GM19239 (cell line): ENCODE results near the gene SAPCD2.
"Not testable (repeated sequence)": the region's sequence is repeated elsewhere in the genome, so short reads cannot be mapped to it uniquely, and the experiment has no call there.

ENCODE experiments used
- DNase-seq: peaks from one replicate; pipeline ENCODE4 v3.0.0; 2011; ENCODE audit warnings: low spot score; ENCODE audit not compliant: insufficient read length
- FAIRE-seq: peaks from 2 replicates; lab custom pipeline; 2011; peaks lifted over from hg19 to GRCh38; lab: Jason Lieb, UNC

SAPCD2 gene

DNA sequence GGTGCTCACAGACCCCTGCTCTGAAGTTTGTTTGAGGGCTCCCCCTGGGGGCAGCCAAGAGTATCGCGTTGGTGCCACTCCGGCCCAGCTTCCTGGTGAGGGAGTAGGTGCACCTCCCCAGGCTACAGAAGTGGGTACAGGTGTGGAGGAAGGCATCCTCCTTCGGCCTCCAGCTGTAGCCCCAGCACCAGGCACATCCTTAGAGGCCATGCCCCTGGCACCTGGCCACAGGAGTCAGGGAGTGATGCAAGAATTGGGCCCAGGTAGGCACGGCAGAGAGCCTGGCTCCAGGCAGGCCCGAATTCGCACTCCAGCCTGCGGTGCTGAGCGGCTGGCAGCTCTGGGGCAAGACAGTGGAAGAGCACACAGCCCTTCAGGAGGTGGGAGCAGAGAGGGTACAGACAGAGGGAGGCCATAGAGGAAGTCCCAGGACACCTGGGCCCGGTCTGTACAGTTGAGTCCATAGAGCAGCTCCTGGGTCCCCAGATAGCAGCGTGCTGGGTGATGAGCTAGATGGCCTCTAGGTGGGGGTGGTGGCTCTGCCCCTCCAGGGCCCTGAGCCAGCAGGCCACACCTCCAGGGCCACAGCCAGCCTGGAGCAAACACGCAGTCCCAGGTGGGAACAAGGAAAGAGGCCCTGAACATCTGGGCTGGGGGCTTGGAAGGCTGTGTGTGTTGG lies 2.4 kb downstream of the SAPCD2 start:
- peak; percentile 97 for DNase-seq

DNA sequence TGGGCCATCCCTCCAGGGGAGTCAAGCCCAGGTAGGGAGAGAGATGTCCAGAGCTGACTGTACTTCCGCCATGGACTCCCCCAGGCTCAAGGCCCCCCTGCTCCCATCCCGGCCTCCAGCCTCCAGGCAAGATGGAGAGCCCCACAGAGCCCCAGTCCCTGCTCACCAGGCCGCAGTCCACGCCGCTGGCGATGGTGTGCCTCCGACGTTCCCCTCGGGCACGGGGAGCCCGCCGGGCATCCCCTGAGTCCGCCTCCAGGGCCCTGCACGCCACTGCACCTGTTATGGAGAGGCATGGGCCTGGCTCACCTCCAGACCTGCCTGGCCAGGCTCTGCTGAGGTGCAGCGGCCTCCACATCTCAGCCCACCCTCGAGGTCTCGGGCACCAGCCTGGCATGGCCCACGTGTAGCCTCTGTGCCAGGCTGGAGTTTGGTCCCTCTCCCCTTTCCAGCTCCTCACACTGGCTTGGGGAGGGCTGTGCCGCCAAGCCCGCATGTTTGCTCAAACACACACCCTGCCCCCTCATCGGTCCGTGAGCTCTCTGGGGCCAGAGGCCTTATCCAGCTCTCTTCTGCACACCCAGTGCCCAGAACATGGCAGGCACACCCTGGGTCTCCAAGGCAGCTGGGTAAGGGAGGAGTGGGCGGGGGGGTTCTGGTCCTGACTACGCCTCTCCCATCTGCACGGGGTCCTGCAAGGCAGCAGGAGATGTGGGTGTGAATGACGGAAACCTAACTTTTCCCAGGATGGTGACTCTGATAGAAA lies 4.1 kb downstream of the SAPCD2 start:
- no peak for DNase-seq
- no peak for FAIRE-seq

More for the DNA sequence above, 2.4 kb downstream of the SAPCD2 start:
- FAIRE-seq: peak; percentile 79

DNA sequence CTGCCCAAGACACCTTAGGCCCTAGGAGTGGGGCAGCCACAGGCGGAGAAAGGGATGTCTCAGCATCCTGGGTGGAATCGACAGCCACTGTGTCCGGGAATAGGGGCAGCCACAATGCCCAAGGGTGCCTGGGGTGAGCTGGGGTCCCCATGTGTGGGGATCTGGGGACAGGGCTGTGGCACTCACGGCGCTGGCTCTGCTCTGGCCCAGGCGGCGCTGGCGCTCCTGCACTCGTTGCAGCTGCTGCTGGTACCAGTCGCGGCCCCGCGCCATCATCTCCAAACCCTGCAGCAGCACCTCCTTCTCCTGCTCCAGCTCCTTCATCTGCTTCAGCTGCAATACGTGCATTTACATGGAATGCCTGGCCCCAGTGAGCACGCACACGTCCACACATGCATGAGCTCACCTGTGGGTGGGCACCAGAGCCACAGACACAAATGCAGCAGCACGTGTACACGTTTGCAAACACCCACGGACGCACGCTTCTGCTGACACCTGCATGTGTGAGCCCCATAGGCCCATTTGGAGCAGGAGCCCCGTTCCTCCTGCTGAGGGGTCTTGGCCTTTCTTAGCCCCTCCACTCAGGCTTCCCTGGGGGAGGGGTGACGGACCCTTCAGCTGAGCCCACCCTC lies 4.9 kb downstream of the SAPCD2 start:
- no peak for FAIRE-seq

DNA sequence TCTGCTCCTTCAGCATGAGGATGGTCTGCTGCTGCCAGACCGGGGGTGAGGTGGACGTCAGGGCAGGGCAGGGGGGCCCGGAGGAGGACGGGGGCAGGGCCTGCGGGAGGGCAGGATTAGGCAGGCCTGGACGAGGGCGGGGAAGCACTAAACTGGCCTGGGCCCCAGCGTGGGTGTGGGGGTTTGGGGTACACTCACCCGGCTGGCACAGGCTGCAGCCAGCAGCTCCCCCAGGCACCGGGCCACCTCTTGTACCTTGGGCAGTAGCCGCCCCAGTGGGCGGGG lies 5.5 kb downstream of the SAPCD2 start:
- FAIRE-seq (no peak), DNase-seq (no peak)

More for the DNA sequence above, 4.9 kb downstream of the SAPCD2 start:
- no peak for DNase-seq

DNA sequence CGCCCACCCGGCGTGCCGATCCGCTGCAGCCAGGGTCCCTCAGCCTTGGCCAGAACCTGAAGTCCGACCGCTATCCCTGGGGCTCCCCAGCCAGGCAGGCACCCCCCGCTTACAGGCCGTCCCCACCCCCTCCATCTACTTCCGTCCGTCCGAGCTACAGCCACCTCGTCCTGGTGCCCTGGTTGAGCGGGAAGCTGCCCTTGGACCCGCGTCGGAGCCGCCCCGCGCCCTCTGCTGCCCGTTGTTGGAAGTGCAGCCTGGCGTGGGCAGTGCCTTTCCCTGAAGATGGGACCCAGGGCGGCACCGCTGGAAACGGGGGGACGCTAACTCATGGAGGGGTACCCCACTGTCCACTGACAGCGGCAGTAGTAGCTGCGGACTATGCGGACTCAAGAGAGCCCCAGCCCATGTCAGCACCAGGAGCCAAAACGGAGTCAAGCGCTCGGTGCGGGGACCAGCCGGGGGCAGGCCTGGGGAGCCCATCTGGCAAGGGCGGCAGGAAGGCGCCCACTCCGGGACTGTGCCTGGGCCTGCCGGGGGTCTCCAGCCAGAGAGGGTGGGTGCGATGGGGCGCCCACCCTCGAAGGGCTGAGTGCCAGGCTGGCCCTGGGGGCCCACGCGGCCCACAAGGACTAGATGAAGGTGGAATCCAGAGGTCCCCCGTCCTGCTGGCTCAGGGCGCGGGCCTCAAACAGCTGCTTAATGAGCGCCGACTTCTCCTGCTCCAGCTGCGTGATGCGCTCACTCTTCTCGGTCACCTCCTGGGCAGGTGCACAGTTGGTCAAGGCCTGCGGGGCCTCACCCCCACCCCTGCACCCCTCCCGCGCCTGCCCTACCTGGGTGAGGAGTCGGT lies 6.1 kb downstream of the SAPCD2 start:
- FAIRE-seq: peak; percentile 84
- no peak for DNase-seq

DNA sequence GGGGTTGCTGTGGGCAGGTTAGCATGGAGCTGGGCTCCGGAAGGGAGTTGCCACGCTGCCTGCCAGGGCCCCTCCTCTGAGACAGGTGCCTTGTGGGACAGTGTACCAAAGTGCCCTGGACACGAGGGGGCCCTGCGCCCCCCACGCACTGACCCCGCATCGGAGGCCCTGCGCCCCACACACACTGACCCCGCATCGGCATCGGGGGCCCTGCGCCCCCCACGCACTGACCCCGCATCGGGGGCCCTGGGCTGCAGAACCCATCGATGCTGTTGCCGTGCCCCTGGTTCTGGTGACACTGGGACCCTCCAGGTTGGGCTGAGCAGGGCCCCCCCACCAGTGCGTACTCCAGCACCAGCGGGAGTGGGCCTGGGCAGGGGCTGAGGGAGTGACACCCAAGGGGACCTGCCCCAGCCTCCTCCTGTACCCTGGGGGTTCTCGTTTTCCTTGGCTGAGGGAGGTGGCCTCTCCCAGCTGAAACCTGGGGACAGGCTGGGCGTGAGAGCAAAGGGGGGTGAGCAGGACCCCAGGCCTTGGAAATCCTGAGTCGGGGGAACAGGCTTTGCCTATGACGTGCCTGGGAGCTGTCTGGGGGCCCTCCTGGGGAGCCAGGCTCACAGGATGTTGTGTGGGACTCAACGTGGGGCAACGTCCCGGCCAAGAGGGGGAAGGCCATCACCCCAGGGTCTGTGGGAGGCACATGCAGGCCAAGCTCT lies 6.9 kb downstream of the SAPCD2 start:
- no peak for FAIRE-seq
- DNase-seq: no peak

DNA sequence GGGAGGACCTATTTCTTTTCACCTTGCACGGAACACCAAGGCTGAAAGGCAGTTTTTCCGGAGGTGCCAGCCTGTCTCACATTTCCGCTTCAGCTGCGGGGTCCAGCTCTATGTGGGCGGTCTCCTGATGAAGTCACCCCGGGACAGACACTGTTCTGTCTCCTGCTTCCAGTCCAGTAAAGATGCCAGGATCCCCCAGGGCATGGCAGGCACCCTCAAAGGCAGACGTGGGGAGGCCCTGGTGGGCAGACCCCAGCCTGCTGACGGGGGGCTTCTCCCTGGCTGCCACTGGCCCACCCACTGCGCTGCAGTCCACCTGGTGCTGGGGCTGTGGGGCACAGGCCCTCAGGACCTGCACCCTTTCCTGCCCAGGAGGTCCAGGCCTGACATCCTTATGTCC lies 7.6 kb downstream of the SAPCD2 start:
- not testable (repeated sequence) for FAIRE-seq, DNase-seq

DNA sequence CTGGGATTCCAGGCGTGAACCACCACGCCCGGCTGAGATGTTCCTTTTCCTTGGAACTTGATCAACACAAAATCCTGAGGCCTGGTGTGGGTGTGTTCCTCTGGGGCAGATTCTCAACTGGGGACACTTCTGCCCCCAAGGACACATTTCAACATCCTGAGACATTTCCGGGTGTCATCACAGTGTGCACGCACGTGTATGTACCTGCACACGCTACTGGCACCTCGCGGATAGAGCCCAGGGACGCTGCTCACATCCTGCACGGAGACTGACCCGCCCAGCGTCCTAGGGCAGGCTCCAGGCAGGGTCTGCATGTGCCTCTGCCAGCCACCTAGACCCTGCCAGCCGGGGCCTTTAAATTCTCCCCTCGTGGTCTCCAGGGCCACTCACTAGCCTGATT lies 8.0 kb downstream of the SAPCD2 start:
- FAIRE-seq (no peak), DNase-seq (no peak)

DNA sequence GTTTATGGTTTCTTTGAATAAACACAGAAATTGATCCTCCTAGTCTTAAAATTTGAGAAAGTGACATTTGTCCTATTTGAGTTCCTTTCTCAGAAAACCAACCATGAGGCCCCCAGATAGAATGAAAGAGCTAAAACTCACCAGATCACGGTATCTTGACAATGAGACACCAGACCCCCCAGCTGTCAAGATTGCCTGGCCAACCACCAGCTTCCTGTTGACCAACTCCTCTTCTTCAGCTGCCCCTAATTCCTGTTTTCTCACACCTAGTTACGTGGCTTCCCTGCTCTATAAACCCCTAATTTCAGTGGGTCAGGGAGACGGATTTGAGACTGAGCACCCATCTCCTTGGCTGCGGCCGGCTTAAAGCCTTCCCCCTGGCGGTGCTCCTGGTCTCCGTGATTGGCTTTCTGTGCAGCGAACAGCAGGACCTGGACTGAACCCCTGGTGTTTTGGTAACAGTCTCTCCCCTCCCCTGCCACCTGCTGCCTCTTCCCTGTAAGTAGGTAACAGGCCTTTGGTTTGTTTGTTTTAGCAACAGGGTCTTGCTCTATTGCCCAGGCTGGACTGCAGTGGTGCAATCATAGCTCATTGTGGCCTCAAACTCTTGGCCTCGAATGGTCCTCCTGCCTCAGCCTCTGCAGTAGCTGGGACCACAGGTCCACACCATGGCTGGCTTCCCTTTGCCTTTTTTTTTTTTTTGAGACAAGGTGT lies 11.7 kb downstream of the SAPCD2 start:
- DNase-seq (no peak), FAIRE-seq (no peak)

DNA sequence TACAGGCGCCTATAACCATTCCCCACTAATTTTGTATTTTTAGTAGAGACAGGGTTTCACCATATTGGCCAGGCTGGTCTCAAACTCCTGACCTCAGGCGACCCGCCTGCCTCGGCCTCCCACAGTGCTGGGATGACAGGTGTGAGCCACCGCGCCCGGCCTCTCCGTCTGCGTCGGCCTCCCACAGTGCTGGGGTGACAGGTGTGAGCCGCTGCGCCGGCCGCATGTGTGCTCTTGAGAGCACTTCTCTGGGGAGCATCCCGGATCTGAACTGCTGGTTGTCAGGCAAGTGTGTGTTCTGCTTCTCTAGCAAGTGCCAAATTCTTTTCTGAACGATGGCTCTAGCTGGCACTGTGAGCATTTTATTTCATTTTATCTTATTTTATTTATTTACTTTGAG lies 12.8 kb downstream of the SAPCD2 start:
- DNase-seq: no peak
- no peak for FAIRE-seq

DNA sequence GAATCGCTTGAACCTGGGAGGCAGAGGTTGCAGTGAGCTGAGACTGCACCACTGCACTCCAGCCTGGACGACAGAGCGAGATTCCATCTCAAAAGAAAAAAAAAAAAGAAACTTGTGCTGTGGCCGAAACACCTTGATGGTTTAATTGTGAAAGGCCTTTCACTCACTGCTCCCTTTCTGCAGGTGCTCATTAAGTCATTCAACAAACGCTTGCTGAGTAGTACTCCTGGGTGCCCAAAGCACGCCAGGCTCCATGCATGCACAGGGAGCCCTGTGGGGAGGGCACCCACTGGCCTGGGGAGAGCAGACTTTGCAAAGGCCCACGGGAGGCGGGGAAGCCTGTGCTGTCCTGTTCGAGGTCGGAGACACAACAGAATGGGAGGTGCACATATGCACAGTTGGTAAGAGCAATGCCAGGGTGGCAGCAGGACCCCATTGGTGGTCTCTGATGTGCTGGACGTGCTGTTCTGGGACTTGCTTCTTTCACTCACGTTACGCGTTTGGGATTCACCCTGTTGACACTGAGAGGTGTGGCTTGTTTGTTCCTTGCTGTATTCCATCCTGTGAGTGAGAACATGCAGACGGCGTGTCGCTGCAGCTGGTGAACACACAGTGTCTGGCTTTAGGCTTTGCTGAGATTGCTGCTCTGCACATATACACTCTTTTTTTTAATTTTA lies 13.5 kb downstream of the SAPCD2 start:
- no peak for FAIRE-seq
- DNase-seq: no peak

DNA sequence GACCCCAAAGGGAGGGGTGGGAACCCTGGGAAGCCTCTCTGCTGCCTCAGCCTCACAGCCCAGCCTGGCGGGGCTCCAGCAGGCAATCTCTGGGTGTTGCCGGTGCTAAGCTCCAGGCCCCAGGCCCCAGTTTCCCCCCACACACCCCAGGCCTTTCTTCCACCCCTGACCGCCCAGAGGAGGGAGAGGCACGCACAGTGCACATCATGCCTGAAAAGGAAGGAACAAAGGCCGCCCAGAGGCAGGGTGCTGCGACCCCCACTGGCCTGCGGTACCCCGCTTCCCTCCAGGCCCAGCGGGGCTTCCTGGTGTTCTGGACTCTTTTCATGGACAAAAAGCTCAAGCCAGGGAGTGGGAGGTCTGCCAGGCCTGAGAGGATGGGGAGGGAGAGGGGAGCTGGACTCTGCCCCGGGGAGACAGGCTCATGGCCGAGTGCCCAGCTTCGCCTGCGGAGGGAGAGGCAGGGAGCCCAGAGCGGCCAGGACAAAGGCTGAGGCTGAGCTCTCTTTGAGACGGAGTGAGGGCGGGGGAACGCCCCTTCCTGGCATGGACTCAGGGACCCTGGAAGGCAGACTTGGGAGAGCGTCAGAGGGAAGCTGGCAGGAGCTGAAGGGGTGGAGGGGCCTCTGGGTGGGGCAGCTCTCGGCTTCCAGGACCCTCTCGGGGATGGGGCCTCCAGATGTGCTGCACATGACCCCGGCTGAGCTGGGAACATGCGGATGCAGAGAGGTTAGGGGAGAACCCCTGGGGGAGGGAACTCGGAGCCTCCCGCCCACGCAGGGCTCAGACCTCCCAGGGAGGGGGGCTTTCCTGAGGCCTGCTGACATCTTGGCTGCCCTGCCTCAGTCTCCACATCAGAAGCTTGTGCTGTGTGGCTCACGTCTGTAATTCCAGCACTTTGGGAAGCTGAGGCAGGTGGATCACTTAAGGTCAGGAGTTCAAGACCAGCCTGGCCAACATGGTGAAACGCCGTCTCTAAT lies 14.7 kb downstream of the SAPCD2 start:
- FAIRE-seq (no peak), DNase-seq (no peak)

DNA sequence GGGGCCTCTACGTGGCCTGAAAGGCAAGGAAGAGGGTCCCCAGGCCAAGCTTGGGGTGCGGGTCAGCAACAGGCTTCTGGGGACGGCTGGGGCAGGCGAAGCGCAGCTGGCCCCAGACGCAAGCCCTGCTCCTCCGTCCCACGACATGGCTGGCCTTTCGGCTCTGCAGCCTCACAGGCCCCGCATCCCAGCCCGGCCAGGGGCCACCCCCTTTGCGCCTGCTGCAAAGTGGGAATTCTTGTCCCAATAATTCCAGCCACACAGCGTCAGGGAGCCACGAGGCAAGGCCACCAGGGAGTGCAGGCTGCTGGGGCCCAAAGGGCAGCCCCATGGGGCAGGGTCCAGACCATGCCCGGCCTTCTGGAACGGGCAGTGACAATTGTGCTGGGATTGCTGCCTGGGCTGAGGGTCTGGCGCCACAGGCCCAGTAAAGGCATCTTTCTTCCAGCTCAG lies 15.4 kb downstream of the SAPCD2 start:
- no peak for FAIRE-seq
- no peak for DNase-seq

DNA sequence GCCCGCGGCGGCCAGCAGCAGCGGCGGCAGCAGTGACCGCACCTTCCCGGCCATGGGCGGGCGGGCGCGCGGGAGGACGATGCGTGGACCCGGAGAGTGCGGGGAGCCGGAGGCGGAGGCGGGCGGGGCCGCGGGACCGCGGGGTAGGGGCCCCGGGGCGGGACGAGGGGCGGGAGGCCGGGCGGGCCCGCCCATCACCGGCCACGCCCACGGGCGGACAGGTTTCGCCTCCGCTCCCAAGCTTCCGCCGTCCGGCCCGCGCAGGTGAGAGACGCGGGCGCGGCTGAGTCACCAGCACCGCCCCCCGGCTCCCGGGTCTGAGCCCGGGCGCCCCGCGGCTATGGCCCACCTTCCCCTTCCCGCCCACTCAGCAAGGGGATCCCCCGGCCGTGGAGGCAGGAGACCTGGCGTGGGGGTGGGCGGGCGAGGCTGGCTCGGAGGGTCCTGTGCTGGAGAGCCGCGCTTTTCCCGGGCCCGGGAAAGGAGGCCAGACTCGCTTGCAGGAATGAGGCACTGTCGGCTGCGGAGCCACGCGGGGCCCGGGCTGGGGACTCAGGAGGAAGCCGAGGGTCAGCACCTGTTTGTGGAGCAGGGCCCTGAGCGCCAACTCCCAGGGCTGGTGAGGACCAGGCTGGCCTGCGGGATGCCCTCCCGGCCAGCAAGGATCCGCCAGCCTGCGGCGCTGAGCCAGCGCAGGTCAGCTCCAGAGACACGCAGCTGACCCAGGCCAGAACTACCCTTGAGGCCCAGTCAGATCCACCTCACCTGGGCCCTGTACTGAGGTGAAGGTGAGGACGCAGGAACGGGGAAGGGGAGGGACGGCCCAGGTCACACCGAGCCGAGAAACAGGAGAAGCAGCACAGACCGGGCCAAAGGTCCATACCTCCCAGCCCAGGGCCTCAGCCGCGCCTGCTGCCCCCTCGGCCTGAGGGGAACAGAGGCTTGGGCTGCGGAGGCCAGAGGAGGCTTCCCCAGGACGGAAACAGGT lies 16.1 kb downstream of the SAPCD2 start, which contains the start of gene ENTPD2:
TSS of gene ENTPD2 (minus strand) at position 118 of the 988 bp plus-strand sequence. CDS start at position 54, 64 bp downstream.
- no peak for FAIRE-seq
- no peak for DNase-seq

DNA sequence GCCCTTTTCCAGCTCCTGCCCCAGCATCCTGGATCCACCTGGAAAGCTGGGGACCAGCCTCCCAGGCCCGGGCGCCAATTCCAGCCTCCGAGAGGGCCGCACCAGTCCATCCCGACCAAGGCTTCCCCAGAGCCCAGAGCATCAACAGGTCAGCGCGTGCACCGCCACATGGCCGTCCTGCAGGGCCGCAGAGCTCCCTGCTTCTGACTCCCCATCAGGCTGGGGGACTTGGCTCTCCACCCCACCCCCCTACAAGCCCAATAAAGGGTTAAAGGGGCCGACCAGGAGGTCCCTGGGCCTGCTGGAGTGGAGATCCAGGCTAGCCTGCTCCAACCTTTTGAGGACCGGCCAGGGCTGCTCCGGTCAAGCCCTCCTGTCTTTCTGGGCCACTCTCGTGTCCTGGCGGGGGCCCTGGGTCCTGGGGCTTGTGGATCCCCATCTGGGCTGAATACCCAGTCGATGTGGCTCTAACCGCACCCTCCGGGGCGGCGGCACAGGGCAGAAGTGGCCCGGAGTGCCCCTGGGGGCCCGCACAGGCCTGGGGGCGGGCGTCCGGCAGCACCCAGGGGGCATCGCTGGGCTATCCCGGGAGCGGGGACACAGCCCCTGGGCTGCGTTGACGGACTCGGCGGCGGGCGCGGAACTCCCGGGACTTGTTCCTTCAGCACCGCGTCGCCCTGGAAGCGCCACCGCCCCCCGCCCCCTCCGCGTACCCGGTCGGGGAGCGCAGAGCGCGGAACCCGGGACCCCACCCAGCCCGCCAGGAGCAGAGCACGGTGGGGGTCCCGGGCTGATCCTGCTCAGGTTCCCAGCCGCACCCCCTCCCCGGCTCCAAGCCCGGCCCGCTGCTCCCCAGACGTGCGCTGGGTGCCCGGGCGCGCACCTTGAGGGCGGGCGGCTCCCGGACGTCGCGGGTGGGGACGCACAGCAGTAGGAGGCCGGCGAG lies 17.1 kb downstream of the SAPCD2 start:
- no peak for DNase-seq
- no peak for FAIRE-seq
